NCI-H1092 (cell line): ENCODE results near the gene KRT14.
"Not testable (repeated sequence)": the region's sequence is repeated elsewhere in the genome, so short reads cannot be mapped to it uniquely, and the experiment has no call there.

ENCODE experiments used
- DNase-seq: peaks from one replicate; lab custom pipeline; 2025; lab: John Stamatoyannopoulos, UW

The KRT14 gene

DNA sequence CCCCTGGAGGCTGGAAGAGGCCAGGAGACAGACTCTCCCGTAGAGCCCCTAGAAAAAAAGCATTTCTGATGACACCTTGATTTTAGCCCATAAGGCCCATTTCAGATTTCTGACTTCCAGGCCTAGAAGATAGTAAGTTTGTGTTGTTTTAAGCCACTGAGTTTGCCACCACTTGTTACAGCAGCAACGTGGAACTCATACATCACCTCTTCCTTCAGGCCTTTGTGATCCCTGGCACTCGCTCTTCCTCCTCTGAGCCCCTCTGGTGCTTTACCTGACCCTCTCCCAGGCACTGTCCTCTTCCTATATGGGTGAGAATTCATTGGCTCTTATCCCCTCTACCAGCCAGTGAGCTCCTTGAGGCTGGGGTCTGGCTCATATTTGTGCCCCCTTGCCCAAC, 39.9 kb downstream of the KRT14 start:
- DNase-seq: no peak

DNA sequence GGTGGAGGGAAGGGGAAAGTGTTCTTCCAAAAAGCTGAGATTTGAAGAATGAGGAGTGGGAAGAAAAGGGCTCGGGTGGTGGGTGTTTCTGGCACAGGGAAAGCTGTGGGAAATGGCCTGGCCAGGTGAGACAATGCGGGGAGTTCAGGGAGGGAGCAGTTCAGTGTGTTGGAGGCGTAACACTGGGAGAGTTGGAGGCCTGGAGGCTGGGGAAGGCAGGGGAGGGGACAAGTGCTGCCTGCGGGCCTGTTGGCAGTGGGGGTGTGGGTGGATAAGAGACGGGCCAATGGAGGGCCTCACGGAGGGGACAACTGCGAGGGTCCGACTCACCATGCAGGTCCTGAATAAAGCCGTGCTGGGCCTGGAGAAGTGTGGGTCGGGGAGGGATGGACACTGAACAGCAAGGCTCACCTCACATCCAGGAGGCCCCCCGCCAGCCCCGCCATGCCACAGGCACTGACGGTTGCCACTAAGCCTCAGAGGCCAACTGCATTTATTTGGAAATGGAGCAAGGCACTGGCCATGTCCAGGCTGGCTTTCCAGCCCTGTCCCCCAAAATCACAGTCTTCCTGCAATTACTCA, 40.8 kb downstream of the KRT14 start:
- no peak for DNase-seq

DNA sequence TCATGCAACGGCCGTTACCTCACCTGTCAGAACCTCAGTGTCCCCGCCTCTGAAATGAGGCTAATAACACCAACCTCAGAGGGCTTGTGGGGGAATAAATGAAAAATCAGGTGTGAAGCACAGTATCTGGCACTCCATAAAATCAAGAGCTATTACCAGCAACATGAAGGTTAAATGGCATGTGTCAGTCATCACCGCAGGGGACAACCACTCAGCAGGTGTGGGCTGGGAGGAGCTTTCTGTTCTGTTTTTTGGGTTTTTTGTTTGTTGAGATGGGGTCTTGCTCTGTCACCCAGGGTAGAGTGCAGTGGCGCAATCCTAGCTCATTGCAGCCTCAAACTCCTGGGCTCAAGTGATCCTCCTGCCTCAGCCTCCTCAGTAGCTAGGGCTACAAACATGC, 41.8 kb downstream of the KRT14 start:
- no peak for DNase-seq

DNA sequence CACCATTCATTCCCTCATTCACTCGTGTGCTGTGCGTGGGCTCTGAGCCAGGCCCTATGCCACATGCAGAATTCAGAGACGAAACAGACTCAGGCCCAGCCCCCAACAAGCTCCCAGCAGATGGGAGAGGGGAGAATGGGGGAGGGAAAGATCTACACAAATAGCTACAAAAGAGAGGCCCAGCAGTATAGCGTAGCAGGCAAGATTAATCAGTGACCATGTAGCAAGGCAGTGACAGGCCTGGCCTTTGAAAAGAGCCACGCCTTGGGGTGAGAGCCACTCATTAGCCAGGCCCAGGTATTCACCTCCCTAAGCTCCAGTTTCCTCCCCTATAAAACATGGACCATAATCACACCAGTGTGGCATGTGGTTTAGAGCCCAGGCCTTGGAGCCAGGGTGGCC, 42.2 kb downstream of the KRT14 start:
- no peak for DNase-seq

DNA sequence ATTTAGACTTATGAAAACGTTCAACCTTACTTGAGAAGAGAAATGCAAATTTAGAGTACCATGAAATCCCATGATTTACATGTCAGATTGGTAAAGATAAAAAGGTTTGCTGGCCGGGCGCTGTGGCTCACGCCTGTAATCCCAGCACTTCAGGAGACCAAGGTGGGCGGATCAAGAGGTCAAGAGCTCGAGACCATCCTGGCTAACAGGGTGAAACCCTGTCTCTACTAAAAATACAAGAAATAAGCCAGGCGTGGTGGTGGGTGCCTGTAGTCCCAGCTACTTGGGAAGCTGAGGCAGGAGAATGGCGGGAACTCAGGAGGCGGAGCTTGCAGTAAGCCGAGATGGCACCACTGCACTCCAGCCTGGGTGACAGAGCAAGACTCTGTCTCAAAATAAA, 43.9 kb downstream of the KRT14 start:
- not testable (repeated sequence) for DNase-seq

DNA sequence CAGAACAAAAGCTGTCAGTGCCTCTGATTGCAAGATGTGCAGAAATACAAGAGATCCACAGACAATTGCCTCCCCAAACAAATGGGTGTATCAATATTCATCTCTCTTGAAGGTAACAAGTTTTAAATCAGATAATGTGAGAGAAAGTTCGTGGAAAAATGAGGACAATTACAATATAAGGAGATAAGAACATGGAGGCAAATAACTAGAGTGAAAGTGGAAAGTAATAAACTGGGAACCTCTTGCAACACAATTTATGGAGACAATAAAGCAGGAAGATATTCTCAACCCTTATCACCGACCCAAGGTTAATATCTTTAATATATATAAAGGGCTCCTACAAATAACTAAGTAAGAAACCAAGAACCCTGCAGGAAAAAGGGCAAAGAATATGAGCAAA, 44.3 kb downstream of the KRT14 start:
- no peak for DNase-seq

DNA sequence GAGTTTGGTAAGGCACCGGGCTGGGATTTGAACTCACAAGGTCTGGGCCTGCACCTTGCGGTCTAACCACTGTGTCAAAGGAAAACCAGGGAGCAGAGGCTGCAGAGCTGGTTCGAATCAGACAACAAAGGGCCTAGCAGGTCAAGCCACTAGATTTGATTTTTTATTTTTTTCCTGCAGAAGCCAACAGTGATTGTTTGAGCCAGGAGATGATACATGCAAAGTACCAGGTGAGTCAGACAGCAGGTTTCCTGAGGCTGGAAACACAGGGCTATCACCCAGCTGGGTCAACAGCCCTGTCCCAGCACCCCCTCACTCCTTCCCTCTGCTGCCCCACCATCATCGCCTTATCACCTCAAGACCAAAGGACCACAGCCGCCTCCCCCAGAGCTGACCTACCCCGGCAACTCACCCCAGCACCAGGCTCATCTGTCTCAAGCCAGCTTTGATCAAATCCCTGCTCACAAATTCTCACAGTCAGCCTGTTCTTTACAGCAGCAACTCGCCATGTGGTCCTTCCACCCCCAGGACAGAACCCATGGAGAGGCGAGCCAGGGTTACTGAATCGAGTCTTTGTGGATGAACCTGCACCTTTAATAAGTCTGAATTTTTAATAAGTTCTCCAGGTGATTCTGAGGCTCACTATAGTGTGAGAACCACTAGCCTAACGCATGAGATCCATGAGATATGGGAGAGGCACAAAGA, 45.6 kb downstream of the KRT14 start:
- DNase-seq: no peak

DNA sequence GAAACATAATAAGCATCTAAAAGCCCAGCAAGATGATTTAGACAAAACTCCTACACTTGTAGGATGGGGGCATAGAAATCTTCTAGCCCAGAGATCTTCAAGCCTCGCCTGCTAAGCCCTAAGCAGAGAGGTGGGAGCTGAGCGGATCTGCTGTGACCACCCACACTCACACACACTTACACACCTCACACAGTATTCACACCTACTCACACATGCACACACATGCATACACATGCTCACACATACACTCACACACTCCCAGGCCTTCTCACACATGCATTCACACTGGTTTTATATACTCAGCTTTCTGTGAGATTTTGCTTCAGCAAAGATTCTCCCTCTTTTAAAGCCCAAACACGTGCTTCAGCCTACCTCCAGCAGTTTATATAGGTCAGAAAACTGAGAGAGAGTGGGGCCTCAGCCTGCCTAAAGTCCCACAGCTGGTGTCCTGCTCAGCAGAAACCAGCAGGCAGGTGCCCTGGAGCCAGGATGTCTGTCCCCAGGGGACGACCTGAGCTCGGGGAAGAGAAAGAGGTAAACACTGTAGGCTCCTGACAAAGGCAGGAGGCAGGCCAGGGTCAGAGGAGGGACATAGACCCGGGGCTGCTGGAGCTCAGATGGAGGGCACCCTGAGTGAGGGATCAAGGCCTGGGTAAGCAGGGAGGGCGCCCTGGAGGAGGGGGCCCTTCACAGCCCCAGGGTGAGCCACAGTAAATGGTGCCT, 46.6 kb downstream of the KRT14 start:
- peak; percentile 31 for DNase-seq

DNA sequence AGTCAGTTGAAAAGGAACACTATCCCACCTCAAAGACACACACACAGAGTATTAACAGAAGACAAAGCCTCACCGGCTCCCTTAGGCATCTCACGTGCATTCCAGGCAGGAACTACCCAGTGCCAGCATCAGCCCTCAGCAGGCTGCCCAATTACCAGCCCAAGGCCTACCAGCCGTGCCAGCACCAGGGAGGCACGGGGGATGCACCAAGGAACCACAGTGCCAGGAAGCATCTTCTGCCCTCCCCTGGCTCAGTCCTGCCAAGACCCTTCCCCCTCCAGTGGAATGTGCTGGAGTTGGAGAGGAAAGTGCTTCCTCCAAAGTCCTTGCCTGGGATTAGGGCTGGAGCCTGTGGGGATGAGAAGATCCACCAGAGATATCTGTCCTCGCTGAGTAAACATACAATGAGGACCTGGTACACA, 47.6 kb downstream of the KRT14 start:
- no peak for DNase-seq

DNA sequence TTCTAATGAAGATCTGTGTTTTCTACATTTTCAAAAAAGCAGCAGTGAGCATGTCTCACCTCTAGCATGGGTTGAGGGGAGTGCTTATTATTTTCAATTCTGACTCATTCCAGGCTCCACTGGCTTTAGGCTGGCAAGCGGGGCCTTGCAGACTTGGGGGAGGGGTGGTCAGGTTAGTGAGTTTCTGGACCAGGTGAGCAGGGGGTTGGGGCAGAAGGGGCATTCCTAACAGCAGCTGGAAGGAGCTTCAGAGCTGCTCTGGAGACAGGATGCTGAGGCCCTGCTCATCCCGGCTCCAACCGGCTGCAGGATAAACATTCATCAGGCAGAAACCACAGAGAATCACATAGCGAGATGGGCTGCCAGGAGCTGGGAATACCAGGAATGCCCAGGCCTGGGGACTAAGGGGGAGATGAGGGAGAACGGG, 48.1 kb downstream of the KRT14 start:
- DNase-seq: no peak

DNA sequence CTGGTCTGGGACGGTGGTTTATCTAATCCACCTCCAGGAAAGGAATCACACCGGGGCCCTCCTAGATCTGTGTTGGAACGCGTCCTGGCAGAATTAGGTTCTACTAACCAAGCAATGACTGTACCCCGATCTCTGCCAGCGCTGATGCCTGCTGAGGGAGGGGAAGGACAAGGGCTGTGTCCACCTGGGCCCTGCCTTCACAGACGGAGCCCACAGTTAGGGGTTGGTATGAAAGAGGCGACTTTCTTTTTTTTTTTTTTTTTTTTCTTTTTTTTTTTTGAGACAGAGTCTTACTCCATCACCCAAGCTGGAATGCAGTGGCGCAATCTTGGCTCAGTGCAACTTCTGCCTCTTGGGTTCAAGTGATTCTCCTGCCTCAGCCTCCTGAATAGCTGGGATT, 48.7 kb downstream of the KRT14 start:
- no peak for DNase-seq

DNA sequence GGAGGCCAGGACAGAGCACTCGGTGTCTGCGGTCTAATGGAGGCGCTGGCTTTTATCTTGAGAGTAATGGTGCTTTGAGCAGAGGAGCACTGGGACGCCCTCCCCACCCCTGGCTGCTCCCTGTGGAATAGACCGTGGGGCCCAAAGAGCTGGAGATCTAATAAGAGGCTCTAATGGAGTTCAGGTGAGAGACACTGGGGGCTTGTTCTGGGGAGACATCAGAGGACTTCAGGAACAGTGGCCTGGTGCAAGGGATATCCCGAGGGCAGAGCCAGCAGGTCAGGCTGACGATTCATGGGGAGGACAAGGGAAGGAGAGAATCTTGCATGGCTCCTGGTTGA, 49.1 kb downstream of the KRT14 start:
- DNase-seq: no peak

DNA sequence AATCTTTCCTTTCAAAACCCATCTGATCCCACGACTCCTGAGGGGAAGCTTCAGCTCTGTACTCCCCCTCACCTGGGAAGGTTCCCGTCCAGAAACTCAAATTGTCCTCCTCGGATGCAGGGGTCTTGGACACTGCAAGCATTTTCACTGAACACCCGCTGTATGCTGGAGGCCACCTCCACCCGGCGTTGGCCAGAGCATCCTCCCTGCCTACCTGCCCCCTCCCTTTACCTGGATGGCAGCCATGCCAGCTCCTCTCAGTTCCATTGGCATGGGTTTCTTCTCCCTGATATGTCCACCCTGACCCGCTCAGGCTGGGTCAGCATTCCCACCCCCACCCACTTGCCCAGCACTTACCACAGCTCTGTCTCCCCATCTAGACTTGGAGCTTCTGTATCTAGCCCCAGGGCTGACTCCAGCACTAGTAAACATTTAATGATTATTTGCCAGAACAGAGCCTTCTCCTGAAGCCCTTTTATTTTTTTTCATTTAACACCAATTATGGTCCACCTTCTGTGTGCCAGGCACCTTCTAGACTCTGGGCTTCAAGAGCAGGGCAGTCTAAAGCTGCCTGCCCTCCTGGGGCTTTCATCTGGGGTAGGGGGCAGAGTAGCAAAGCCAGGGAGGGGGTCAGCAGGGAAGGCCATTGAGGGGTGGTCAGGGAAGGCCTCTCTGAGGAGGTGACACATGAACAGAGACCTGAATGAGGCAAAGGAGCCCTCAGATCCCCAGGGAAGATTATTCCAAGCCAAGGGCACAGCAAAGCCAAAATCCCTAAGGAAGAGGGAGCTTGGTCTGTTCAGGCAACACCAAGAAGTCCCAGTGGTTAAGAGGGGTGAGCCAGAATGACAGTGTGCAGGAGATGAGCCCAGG, 49.7 kb downstream of the KRT14 start:
- DNase-seq: no peak

DNA sequence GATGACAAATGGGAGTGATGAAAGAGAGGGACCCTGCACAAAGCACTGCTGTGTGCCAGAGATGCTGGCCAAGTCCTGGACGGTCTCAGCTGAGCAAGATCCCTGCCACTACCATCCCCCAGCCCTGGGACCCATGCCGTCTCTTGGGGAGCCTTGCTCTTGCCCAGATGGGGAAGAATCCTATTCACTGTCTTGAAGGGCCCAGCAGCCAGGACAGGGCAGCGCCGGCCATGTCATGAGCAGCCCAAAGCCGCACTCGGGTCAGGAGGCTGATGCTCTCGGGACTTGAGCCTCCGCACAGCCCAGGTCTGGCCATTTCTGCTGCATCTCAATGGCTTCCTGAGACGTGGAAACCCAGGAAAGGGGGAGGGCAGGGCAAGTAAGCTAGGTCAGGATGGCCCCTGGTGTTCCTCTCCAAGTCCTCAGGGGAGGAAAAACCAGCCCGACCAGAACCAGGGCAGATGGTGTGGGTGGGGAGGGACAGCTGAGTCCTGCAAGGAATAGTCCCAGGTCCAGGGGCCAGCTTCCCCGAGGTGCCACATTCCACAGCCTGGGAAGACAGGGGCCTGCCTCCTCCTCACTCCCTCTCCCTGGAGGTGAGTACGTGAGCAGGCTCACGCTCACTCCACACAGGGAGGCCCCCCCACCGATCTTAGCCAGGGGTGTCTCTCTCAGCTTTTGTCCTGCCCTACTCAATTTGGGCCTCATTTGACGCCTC, 50.8 kb downstream of the KRT14 start:
- DNase-seq: no peak

DNA sequence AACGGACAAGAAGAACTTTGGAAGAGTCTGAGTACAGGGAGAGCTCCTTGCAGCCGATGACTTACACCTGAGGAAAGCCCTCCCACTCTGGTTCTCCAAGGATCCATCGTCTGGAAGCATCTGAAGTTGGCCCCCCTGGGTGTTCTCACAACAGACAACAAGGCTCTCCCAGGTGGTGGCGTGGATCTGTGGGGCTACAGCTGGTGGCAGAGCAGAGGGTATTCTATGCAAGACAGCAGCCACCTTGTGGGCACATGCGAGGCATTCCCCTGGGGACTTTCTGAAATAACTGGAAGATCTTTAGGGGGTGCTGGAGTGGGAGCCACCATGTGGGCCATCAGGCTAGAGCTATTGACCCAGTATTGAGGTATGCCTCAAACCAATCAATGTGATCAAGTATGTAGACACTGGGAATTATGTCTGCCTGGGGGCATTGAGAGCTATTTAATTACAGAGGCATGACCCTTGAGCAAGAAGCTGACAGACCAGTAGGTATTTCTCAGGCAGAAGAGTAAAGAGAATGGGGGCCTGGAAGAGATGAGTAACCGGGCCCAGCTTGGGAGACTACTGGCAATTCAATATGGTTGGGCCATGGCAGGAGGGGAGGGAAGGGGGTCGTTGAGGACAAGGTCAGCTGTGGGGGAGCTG, 51.7 kb downstream of the KRT14 start:
- no peak for DNase-seq

DNA sequence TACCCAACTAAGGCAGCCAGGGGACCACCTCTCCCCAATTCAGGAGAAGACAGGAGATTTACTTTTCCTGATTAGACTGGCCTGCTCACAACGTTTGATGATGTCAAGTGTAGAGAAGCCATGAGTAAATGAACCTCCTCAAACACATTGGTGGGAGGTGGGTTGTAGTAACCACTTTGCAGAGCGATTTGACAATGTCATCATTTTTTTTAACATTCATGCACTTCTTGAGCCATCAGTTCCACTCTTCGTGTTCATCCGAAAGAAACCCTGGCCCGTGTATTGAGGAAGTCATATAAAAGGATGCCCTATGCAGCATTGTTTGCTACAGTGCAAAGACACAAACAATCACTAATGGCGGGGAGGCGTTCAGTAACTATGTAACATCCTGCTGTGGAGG, 53.1 kb downstream of the KRT14 start:
- DNase-seq: no peak

DNA sequence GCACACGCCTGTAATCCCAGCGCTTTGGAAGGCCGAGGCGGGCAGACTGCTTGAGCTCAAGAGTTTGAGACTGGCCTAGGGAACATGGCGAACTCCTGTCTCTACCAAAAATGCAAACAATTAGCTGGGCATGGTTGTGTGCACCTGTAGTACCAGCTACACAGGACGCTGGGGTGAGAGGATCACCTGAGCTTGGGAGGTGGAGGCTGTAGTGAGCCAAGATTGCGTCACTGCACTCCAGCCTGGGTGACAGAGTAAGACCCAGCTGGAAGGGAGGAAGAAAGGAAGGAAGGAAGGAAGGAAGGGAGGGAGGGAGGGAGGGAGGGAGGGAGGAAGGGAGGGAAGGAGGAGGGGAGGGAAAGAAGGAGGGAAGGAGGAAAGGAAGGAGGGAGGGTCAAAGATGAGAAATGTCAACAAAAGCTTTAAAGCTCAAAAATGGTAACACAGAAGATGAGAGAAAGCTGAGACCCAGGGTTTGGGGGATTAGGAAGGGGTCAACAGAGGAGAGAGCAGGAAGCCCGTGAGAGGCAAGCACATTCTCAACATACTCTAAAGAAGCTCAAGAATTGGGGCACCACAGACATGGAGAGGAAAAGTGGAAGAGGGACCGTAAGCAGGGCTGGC, 53.6 kb downstream of the KRT14 start:
- DNase-seq: no peak
